ENCODE results near the gene DNM1L.

The DNM1L gene

DNA sequence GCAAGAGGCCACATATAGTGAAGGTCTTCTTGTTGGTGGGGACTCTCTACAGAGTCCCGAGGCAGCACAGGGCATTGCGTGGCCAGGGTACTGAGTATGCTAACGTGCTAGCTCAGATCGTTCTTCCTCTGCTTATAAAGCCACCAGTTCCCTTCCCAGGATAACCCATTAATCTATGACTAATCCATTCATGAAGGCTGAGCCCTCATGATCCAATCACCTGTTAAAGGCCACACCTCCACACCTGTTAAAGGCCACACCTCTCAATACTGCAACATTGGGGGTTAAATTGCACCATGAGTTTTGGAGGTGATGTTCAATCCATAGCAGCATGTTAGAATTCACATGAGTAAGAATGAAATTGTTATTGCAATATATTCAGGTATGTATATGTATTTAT, 89.4 kb downstream of the DNM1L start:
- TF ChIP-seq Cebpa-rat (IDR thresholded peaks at IDR 0.05) = no peak
- H3K4me3 ChIP-seq = no peak overlapping the region

GRCh38 chr12:32770141-32770540, 91.0 kb downstream of the DNM1L start:
- H4K20me1 ChIP-seq = no peaks in the 10 kb centered on the region
- no peaks in the 10 kb centered on the region for H3K4me1 ChIP-seq
- no peak overlapping the region for H3K4me2 ChIP-seq
- TF ChIP-seq Cebpa-rat (IDR thresholded peaks at IDR 0.05) = no peak
- no peak overlapping the region for H3K9ac ChIP-seq
- no peaks in the 10 kb centered on the region for H3K36me3 ChIP-seq
- H3K9me3 ChIP-seq = no peaks in the 10 kb centered on the region
- H3K27ac ChIP-seq = no peak overlapping the region
- no peaks in the 10 kb centered on the region for H3K27me3 ChIP-seq
- H3K4me3 ChIP-seq = no peak overlapping the region

More for the DNA sequence above, 89.4 kb downstream of the DNM1L start:
- Histone ChIP-seq H3K4me1 (no peaks in the 10 kb centered on the region), H3K4me2 (no peak overlapping the region), H3K9ac (no peak overlapping the region), H3K27me3 (no peaks in the 10 kb centered on the region), H3K9me3 (no peaks in the 10 kb centered on the region), H3K36me3 (no peaks in the 10 kb centered on the region), H3K27ac (no peak overlapping the region), H4K20me1 (no peaks in the 10 kb centered on the region)

GRCh38 chr12:32773691-32774090, 94.6 kb downstream of the DNM1L start:
- Histone ChIP-seq H3K27me3 (no peaks in the 10 kb centered on the region), H3K9ac (no peak overlapping the region), H3K4me3 (no peak overlapping the region), H3K36me3 (no peaks in the 10 kb centered on the region), H3K27ac (no peak overlapping the region), H3K9me3 (no peaks in the 10 kb centered on the region), H4K20me1 (no peaks in the 10 kb centered on the region), H3K4me2 (no peak overlapping the region), H3K4me1 (no peaks in the 10 kb centered on the region)
- TF ChIP-seq Cebpa-rat (IDR thresholded peaks at IDR 0.05) = no peak

DNA sequence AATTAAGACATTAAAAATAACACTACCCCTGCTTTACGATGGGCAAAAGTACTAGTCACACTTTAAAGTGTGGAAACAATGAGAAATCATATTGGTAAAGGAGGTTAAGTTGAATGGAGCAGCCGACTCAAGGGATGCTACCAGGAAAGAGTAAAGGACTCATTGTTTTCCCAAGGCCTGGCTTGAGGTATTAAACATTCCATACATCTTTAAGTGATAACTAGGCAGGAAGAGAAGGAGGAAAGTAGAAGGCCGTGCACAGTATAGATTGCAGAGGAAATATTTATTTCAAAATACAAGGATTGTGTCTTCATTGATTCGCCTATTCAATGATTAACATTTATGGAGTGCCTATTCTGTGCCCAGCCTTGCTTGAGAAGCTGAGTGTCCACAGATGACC, 97.2 kb downstream of the DNM1L start:
- TF ChIP-seq Cebpa-rat (IDR thresholded peaks at IDR 0.05) = no peak
- Histone ChIP-seq H3K9me3 (no peaks in the 10 kb centered on the region), H3K27me3 (no peaks in the 10 kb centered on the region), H3K4me3 (no peak overlapping the region), H3K4me1 (no peaks in the 10 kb centered on the region), H4K20me1 (no peaks in the 10 kb centered on the region), H3K4me2 (no peak overlapping the region), H3K27ac (no peak overlapping the region), H3K9ac (no peak overlapping the region), H3K36me3 (no peaks in the 10 kb centered on the region)

DNA sequence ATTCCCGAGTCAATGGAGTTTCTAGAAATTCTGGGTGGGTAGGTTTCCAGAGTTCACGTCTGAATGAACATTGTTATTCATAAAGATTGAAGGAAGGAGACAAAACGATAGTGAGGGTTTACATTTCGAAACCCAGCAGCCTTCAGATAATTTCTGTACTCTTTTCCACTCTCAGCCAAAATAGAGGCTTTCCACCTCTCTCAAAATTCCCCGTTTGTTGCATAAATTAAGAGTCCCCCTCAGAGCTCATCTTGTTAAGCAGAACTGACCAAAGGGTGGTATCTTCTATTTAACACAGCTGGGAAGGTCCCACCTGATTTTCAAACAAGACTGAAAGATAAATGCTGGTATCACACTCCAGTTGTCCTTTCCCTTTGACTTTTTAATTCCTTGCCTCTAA, 98.1 kb downstream of the DNM1L start:
- no peak overlapping the region for H3K27ac ChIP-seq
- no peak overlapping the region for H3K9ac ChIP-seq
- no peaks in the 10 kb centered on the region for H3K4me1 ChIP-seq
- H3K4me2 ChIP-seq = no peak overlapping the region
- H3K27me3 ChIP-seq = no peaks in the 10 kb centered on the region
- no peaks in the 10 kb centered on the region for H4K20me1 ChIP-seq
- no peaks in the 10 kb centered on the region for H3K9me3 ChIP-seq
- no peak overlapping the region for H3K4me3 ChIP-seq
- no peaks in the 10 kb centered on the region for H3K36me3 ChIP-seq
- no peak for TF ChIP-seq Cebpa-rat (IDR thresholded peaks at IDR 0.05)

DNA sequence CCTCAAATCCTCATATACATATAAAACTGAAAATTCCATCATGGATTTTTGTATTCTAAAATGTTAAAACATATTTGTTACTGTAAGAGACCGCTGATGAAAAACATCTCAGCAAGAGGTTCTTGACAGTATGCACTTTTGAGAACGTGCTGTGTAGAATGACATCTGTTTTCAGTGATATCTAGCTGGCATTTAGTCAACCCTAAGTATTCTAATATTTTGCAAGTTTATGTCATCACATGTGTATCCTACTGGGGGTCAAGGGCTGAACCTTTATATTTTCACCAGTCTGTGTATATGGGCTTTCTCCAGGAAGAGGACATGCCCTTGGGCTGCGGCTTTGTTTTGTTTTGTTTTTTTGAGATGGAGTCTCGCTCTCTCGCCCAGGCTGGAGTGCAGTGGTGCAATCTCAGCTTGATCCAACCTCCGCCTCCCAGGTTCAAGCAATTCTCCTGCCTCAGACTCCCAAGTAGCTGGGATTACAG, 98.6 kb downstream of the DNM1L start:
- no peaks in the 10 kb centered on the region for H3K27me3 ChIP-seq
- no peak overlapping the region for H3K4me3 ChIP-seq
- no peak for TF ChIP-seq Cebpa-rat (IDR thresholded peaks at IDR 0.05)
- H3K9ac ChIP-seq = no peak overlapping the region
- H3K9me3 ChIP-seq = no peaks in the 10 kb centered on the region
- no peaks in the 10 kb centered on the region for H3K4me1 ChIP-seq
- H3K36me3 ChIP-seq = no peaks in the 10 kb centered on the region
- no peak overlapping the region for H3K27ac ChIP-seq
- no peak overlapping the region for H3K4me2 ChIP-seq
- H4K20me1 ChIP-seq = no peaks in the 10 kb centered on the region

DNA sequence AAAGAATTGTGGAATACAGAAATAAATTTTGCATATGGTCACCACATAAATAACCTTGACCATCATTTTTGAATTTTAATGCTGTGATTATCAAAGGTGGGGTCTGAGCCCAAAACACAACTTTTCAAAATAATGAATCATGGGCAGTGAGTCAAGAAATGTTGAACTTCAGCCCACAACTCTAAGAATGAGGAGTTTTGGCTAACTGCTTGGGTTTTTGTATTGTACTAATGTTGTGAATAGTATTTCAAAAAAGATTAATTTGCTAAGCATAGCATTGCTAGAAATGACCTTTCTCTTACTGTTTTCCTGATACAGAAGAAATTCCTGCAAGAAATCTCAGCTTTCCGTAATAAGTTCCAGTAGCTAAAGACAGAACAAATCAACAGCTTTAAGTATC, 101.0 kb downstream of the DNM1L start:
- Histone ChIP-seq H4K20me1 (no peaks in the 10 kb centered on the region), H3K4me1 (no peaks in the 10 kb centered on the region)
- TF ChIP-seq Cebpa-rat (IDR thresholded peaks at IDR 0.05) = no peak

GRCh38 chr12:32783029-32783428, 103.9 kb downstream of the DNM1L start:
- Histone ChIP-seq H4K20me1 (no peaks in the 10 kb centered on the region), H3K4me2 (no peak overlapping the region), H3K4me3 (no peak overlapping the region), H3K4me1 (no peaks in the 10 kb centered on the region), H3K27ac (no peak overlapping the region), H3K9ac (no peak overlapping the region), H3K36me3 (no peaks in the 10 kb centered on the region), H3K27me3 (no peaks in the 10 kb centered on the region), H3K9me3 (no peaks in the 10 kb centered on the region)
- TF ChIP-seq Cebpa-rat (IDR thresholded peaks at IDR 0.05) = no peak

More for the DNA sequence above, 101.0 kb downstream of the DNM1L start:
- no peak overlapping the region for H3K4me2 ChIP-seq
- no peak overlapping the region for H3K9ac ChIP-seq
- H3K36me3 ChIP-seq = no peaks in the 10 kb centered on the region
- no peaks in the 10 kb centered on the region for H3K9me3 ChIP-seq
- no peak overlapping the region for H3K4me3 ChIP-seq
- H3K27ac ChIP-seq = no peak overlapping the region
- no peaks in the 10 kb centered on the region for H3K27me3 ChIP-seq

DNA sequence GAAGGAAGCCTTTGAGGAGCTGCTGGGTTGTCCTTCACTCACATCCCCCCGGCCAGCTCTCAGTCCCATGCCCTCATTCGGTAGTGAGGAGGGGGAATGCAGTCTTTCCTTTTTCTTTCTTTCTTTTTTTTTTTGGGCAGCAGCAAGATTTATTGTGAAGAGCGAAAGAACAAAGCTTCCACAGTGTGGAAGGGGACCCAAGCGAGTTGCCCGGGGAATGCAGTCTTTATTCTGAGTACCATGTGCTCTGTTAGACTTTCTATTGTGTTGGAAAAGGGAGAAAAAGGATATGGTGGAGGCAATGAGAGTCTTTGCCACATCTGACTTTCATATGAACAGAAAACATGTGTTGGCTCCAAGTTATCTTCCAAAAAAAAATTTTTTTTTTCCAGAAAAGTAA, 106.5 kb downstream of the DNM1L start:
- no peaks in the 10 kb centered on the region for H3K27me3 ChIP-seq
- H3K36me3 ChIP-seq = no peaks in the 10 kb centered on the region
- no peaks in the 10 kb centered on the region for H3K9me3 ChIP-seq
- no peak overlapping the region for H3K27ac ChIP-seq
- H3K4me1 ChIP-seq = no peaks in the 10 kb centered on the region
- H4K20me1 ChIP-seq = no peaks in the 10 kb centered on the region
- no peak overlapping the region for H3K9ac ChIP-seq
- no peak overlapping the region for H3K4me3 ChIP-seq
- H3K4me2 ChIP-seq = no peak overlapping the region
- TF ChIP-seq Cebpa-rat (IDR thresholded peaks at IDR 0.05) = no peak

DNA sequence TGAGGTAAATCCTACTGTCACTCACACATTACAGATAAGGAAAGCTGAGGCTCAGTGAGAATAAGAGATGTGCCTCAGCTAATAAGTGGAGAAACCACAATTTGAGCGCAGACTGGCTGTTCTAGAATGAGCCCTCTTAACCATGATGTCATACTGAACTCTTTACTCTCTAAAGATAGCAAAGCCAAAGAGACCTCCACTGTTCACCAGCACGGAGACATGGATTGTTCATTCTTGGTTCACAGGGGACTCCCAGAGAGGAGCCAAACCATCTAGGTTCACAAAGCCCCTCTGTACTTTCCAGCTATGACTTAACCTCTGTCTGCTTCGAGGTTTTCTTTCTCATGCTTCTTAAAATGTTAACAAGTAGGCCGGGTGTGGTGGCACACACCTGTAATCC, 109.3 kb downstream of the DNM1L start:
- Histone ChIP-seq H3K4me1 (no peaks in the 10 kb centered on the region), H3K9ac (no peak overlapping the region), H3K9me3 (no peaks in the 10 kb centered on the region), H3K27ac (no peak overlapping the region), H3K4me3 (no peak overlapping the region), H3K27me3 (no peaks in the 10 kb centered on the region), H4K20me1 (no peaks in the 10 kb centered on the region), H3K36me3 (no peaks in the 10 kb centered on the region), H3K4me2 (no peak overlapping the region)
- TF ChIP-seq Cebpa-rat (IDR thresholded peaks at IDR 0.05) = no peak

DNA sequence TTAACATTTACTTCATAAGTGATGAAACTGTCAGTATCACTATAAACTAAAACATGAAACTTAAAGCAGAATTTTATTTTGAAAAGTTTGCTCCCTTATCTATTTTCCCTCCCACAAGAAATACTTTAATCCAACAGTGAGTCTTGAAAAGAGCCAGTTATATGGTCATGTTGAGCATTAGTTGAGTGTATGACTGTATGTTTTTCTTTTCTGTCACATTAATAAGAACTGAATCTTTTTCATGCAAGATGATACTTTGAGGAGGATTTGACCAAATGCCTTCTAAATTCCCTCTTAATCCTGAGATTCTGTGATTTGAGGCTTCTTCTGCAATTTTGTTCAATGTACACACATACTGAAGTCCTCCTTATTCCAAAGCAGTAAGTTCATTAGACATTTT, 110.3 kb downstream of the DNM1L start:
- Histone ChIP-seq H3K9ac (no peak overlapping the region), H4K20me1 (no peaks in the 10 kb centered on the region), H3K4me3 (no peak overlapping the region), H3K4me2 (no peak overlapping the region), H3K4me1 (no peaks in the 10 kb centered on the region), H3K27me3 (no peaks in the 10 kb centered on the region), H3K9me3 (no peaks in the 10 kb centered on the region), H3K27ac (no peak overlapping the region), H3K36me3 (no peaks in the 10 kb centered on the region)
- TF ChIP-seq Cebpa-rat (IDR thresholded peaks at IDR 0.05) = no peak

Measured in BLaER1 (cell line).